ENCODE data around the gene MCM9.
"Not testable (repeated sequence)": the region's sequence is repeated elsewhere in the genome, so short reads cannot be mapped to it uniquely, and the experiment has no call there.

The MCM9 gene

DNA sequence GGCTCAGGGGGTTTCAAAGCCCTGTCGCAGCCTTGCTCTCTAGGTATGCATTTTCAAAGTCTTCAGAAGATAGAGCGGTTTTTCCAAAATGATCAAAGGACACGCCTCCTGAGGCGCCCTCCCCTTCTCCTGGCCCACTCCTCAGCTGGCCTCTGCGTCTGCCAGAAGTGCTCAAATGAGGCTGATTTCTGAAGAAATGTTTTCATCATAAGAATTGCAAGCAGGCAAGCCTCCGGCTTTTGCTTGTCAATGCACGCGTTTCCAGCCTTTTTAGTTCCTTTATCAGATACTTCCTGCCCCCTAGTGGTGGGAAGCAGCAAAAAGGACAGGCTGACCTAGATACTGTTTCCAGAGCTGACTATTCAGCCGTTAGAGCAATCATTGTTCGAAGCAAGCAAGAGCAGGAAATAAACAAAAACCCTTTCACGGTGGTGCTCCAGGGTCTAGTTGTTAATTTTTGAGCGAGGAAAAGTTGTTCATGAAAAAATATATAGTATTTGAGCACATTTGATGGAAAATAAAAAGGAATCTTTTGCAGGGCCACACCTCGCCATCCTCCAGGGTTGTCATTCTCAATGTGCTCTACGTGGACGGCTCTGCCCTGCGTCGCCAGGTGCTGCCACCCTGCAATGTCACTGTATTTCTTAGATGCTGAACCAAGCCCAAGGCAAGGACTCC is 134.4 kb downstream of the MCM9 start:
- peak; percentile 84 for DNase-seq (ENCODE audit: low read depth)
- no peak overlapping the region for H3K4me3 ChIP-seq (ENCODE audit: low read length)
- TF ChIP-seq, protein P1, sequence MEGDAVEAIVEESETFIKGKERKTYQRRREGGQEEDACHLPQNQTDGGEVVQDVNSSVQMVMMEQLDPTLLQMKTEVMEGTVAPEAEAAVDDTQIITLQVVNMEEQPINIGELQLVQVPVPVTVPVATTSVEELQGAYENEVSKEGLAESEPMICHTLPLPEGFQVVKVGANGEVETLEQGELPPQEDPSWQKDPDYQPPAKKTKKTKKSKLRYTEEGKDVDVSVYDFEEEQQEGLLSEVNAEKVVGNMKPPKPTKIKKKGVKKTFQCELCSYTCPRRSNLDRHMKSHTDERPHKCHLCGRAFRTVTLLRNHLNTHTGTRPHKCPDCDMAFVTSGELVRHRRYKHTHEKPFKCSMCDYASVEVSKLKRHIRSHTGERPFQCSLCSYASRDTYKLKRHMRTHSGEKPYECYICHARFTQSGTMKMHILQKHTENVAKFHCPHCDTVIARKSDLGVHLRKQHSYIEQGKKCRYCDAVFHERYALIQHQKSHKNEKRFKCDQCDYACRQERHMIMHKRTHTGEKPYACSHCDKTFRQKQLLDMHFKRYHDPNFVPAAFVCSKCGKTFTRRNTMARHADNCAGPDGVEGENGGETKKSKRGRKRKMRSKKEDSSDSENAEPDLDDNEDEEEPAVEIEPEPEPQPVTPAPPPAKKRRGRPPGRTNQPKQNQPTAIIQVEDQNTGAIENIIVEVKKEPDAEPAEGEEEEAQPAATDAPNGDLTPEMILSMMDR (IDR thresholded peaks at IDR 0.05; ENCODE audit: insufficient read depth, low read depth, low read length, missing control alignments), result peak; percentile 92

DNA sequence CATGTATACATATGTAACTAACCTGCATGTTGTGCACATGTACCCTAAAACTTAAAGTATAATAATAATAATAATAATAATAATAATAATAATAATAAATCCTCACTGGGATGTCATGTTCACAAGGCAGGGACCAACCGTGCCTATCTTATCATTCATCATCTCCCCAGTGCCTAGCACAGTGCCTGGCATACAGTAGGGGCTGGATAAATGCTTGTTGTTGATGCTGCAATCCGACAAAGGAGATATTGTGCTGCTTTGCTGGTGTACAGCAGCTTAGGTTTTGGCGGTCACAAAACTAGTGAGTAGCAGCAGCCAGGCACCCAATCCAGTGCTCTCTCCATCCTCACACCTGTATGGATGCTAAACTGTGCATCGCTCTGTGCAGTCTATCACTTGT is 135.1 kb downstream of the MCM9 start:
- H3K4me3 ChIP-seq (ENCODE audit: low read length), result no peak overlapping the region
- DNase-seq (ENCODE audit: low read depth), result no peak
- TF ChIP-seq, protein P1 (IDR thresholded peaks at IDR 0.05; ENCODE audit: insufficient read depth, low read depth, low read length, missing control alignments), result no peak

DNA sequence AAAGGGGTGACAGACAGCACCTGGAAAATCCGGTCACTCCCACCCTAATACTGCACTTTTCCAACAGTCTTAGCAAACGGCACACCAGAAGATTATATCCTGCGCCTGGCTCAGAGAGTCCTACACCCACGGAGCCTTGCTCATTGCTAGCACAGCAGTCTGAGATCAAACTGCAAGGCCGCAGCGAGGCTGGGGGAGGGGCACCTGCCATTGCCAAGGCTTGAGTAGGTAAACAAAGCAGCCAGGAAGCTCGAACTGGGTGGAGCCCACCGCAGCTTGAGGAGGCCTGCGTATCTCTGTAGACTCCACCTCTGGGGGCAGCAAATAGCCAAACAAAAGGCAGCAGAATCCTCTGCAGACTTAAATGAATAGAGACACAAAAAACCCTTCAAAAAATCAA is 138.4 kb downstream of the MCM9 start:
- DNase-seq (ENCODE audit: low read depth); H3K4me3 ChIP-seq (ENCODE audit: low read length): not testable (repeated sequence)

DNA sequence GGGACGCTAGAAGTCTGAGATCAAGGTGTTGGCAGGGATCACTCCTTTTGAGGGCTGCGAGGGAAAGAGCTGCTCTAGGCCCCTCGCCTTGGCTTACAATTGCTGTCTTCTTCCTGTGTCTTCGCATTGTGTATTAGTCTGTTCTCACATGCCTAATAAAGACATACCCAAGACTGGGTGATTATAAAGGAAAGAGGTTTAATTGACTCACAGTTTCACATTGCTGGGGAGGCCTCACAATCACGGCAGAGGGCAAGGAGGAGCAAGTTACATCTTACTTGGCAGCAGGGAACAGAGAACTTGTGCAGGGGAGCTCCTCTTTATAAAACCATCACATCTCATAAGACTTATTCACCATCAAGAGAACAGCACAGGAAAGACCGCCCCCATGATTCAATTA is 143.5 kb downstream of the MCM9 start:
- no peak for DNase-seq (ENCODE audit: low read depth)
- H3K4me3 ChIP-seq (ENCODE audit: low read length), result no peak overlapping the region
- TF ChIP-seq, protein P1 (IDR thresholded peaks at IDR 0.05; ENCODE audit: insufficient read depth, low read depth, low read length, missing control alignments), result no peak

DNA sequence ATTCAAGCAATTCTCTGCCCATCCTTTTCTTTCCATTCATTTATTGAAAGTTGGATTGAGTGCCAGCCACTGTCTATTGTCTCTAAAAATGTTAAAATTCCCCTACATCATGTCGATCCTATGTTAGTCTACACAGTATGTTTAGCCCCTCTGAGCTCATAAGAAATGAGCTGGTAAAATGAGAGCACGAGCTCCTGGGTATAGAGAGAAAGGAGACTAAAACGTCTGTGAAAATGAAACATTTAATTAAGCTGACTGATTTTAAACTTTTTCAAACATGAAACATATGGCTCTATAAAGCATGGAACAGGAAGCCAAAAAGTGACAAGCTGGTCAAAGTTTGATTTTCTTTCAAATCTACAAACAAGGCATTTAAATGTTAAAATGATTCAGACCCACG is 145.0 kb downstream of the MCM9 start:
- DNase-seq (ENCODE audit: low read depth), result no peak
- TF ChIP-seq, protein P1 (IDR thresholded peaks at IDR 0.05; ENCODE audit: insufficient read depth, low read depth, low read length, missing control alignments), result no peak
- H3K4me3 ChIP-seq (ENCODE audit: low read length), result no peak overlapping the region

DNA sequence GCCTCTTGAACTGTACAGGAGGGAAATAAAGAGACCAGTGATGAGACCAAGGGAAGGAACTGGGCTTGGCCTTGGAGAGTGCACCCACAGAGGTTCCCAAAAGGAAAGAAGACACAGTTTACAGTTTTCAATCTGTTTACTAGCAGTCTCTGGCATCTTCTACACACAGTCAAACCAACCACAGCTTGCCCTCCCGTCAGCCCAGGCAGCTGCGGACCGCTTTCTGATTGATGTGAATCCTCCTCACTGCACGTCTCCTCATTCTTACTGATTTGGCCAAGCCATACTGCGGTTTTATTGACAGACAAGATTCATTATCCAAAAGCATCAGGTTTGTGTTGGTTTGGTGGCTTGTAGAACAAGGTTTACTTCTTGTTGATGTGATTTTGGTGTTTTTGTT is 145.5 kb downstream of the MCM9 start:
- no peak for DNase-seq (ENCODE audit: low read depth)
- TF ChIP-seq, protein P1 (IDR thresholded peaks at IDR 0.05; ENCODE audit: insufficient read depth, low read depth, low read length, missing control alignments), result no peak

DNA sequence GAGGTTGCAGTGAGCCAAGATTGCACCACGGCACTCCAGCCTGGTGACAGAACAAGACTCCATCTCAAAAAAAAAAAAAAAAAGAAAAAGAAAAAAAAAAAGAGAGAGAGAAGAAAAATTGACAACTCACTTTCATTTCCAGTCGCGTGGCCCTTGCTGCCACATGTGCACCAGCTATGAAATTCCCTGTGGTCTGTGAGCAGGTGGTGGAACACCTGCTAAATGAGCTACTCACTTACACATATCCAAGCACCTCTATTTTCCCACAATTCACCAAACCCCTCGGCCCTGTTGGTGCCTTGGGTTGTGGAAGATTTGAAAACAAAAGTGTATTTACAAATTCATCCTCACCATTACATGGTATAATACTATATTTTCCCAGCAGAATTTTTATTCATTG is 146.3 kb downstream of the MCM9 start:
- TF ChIP-seq, protein P1 (IDR thresholded peaks at IDR 0.05; ENCODE audit: insufficient read depth, low read depth, low read length, missing control alignments), result no peak
- no peak overlapping the region for H3K4me3 ChIP-seq (ENCODE audit: low read length)
- DNase-seq (ENCODE audit: low read depth), result no peak

More for the DNA sequence above, 145.5 kb downstream of the MCM9 start:
- H3K4me3 ChIP-seq (ENCODE audit: low read length), result no peak overlapping the region

Measured in epithelial cell of esophagus (primary cell).